HL-60 (cell line): ENCODE results near the gene FEV.

ENCODE experiments used
- CTCF ChIP-seq: IDR thresholded peaks from one replicate; pipeline ENCODE4 v1.5.1; 2011; ENCODE audit warnings: low read length, control low read depth, inconsistent platforms; ENCODE audit not compliant: insufficient read depth
- POLR2AphosphoS5 ChIP-seq: IDR thresholded peaks from 2 replicates; pipeline ENCODE4 v1.6.1; 2012; ENCODE audit warnings: low read depth
- REST ChIP-seq: IDR thresholded peaks from 2 replicates; pipeline ENCODE4 v1.6.1; 2012; ENCODE audit warnings: low read depth; ENCODE audit not compliant: insufficient replicate concordance
- SPI1 ChIP-seq: IDR thresholded peaks from 2 replicates; pipeline ENCODE4 v1.6.1; 2012; ENCODE audit warnings: low read depth, mild to moderate bottlenecking, borderline replicate concordance

GRCh38 chr2:219020604-219021365 is 35.8 kb upstream of the FEV start:
- TF ChIP-seq CTCF (no peak), REST (no peak), SPI1 (no peak), POLR2AphosphoS5 (no peak)
